ENCODE results near the gene SMS. TPM values are rescaled to one million over a fixed set of nuclear protein-coding genes. Genes with fewer than 3 reads are reported as not detected.

The SMS gene
- total RNA-seq, 1 donor = 27.7 TPM

DNA sequence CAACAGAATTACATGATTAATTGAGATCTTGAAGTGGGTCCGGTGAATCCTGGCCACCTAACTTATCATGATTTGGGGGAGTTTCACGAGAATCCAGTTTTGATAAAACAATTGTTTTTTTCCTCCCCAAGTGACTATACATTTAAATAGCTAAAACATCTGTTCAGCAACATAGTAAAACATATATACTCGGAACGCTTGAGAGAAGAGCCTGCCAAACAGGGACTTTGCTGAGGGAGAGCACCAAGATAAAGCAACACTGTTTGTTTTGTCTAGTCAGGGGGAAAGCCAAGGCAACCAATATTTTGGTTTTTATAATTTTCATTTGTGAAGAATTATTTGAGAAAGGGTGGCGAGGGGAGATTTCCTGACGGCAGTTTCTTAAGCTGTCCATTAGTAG, 92.0 kb downstream of the SMS start:
- DNase-seq (ENCODE audit: low read depth in 2 of 3, low spot score in 2 of 3) = no peak

- no peak for DNase-seq (ENCODE audit: low read depth in 2 of 3, low spot score in 2 of 3)
These were observed 93.3 kb downstream of the SMS start for GRCh38 chrX:22033818-22034217.

GRCh38 chrX:22035236-22035635, 94.7 kb downstream of the SMS start:
- DNase-seq (ENCODE audit: low read depth in 2 of 3, low spot score in 2 of 3) = no peak

- DNase-seq (ENCODE audit: low read depth in 2 of 3, low spot score in 2 of 3) = no peak
These were observed 96.7 kb downstream of the SMS start for GRCh38 chrX:22037225-22037624.

DNA sequence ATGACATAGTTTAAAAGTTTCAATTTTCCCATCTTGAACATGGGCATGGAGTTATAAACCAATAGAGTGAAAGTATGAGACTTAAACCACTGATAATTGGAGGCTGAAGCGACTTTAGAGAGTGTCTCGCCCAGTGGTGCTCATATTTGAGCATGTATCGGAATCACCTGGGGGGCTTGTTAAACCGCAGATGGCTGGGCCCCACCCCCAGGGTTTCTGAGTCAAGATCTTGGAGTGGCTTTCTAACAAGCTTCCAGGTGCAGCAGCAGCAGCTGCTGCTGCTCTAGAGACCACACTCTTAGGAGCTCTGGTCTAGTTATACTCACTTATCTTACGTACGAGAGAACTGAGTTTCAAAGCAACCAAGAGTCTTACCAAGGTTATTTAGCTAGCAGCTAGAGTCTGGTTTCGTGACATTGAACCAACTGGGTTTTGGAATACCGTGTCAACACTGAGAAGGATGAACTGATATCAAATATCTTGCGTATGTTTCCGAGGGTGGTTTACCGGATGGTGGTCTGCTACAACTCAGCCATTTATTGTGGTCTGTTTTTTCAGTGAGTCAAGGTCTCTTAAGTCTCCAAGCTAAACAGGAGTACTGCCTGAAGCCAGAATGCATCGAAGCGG, 97.5 kb downstream of the SMS start:
- no peak for DNase-seq (ENCODE audit: low read depth in 2 of 3, low spot score in 2 of 3)

DNA sequence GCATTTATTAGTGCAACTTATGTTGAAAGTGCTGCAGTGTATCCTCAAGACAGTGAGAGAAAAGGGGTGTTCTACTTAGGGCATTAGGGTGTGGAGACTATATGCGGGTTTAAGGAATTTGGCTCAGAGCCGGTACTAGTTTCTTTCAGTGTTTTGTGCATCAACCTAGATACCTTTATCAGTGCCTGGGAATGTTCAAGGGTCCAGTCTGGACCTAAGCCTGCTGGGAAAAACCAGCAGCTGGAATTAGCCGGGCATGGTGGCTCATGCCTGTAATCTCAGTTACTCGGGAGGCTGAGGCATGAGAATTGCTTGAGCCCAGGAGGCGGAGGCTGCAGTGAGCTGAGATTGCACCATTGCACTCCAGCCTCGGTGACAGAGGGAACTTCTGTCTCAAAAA, 99.0 kb downstream of the SMS start:
- DNase-seq (ENCODE audit: low read depth in 2 of 3, low spot score in 2 of 3) = no peak

DNA sequence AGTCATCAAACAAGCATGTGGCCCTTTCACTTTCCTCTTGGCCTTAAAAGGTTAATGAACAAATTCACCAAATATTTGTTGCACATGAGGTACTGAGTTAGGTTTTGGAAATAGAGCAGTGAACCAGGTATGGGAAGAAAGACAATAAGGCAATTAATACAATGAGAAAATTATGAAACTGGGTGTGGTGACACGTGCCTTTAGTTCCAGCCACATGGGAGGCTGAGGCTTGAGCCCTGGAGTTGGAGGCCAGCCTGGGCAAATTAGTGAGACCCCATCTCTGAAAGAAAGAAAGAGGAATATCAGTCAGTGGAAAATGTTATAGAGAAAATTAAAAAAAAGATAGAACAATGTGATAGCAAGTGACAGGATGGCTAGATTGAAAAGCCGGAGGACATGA, 99.7 kb downstream of the SMS start:
- no peak for DNase-seq (ENCODE audit: low read depth in 2 of 3, low spot score in 2 of 3)

- no peak for DNase-seq (ENCODE audit: low read depth in 2 of 3, low spot score in 2 of 3)
These were observed 101.5 kb downstream of the SMS start for GRCh38 chrX:22041907-22042530.

- DNase-seq (ENCODE audit: low read depth in 2 of 3, low spot score in 2 of 3) = no peak
These were observed 103.4 kb downstream of the SMS start for GRCh38 chrX:22043872-22044271.

Other genes with a start within 250 kb of the SMS start
- gene SMPX, start 182.6 kb upstream of the SMS start, total RNA-seq = not detected
- gene MBTPS2, start 101.1 kb upstream of the SMS start, total RNA-seq = 2.7 TPM
- gene YY2, start 84.7 kb upstream of the SMS start, total RNA-seq = 1.1 TPM
- gene PHEX, start 91.6 kb downstream of the SMS start, total RNA-seq = under 0.01 TPM